HUES6 (cell line): ENCODE data around the gene EGLN2.

Experiments
- H3K27ac ChIP-seq: 2 replicates; pipeline ENCODE4 v1.7.0; 2013; ENCODE audit warnings: low read depth, mild to moderate bottlenecking, low read length, inconsistent platforms
- H3K27me3 ChIP-seq: 2 replicates; pipeline ENCODE4 v1.6.1; 2013; ENCODE audit warnings: low read length; ENCODE audit not compliant: control insufficient read depth, insufficient read depth
- H3K36me3 ChIP-seq: 2 replicates; pipeline ENCODE4 v1.6.1; 2013; ENCODE audit warnings: low read length; ENCODE audit not compliant: control insufficient read depth, insufficient read depth
- H3K4me1 ChIP-seq: 2 replicates; pipeline ENCODE4 v1.6.1; 2013; ENCODE audit warnings: low read length; ENCODE audit not compliant: control insufficient read depth, insufficient read depth
- H3K4me3 ChIP-seq: 2 replicates; pipeline ENCODE4 v1.5.1; 2013; ENCODE audit warnings: low read depth, low read length
- H3K9ac ChIP-seq: one replicate; pipeline ENCODE4 v1.6.1; 2013; ENCODE audit warnings: mild to moderate bottlenecking, low read length
- H3K9me3 ChIP-seq: 2 replicates; pipeline ENCODE4 v1.6.1; 2013; ENCODE audit warnings: low read depth, low read length; ENCODE audit not compliant: control insufficient read depth, insufficient read depth

The EGLN2 gene

DNA sequence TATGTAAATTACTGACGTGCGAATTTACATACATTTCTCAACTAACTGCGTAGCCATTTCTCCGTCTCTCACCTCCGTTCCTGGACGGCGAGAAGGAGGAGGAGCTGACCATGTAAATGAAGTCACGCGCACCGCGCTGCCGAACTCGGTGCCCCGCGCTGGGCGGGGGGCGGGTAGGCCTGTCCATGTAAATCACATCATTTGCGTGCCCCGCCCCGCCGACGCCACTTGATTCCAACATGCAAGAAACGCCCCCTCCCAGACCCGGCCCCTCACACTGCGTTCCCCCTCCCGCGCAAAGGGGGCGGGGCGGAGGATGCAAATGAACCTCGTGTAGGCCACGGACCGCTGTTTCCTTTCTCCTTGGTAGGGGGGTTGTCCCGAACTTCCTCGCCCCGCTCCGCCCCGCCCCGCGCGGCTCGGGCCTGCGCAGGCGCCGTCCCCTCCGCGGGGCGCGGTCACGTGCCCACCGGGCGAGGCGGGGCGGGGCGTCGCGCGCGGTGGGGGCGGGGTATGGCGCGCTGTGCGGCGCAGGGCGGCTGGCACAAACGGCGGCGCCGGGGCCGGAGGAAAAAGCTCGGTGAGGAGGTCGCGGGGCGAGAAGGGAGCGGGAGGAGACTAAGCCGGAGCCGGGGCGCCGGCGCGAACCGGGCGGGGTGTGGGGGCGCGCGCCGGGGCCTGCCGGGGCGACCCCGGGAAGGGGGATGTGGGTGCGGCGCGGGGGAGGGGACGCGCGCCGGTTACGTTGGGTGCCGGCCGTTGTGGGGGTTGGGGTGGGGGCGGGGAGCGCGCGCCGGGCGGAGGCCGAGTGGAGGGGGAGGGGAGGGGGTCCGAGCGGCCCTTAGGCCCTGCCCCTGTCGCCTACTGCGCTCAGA is at the start of gene EGLN2:
TSS of gene EGLN2 (plus strand) at position 509 of the 875 bp plus-strand sequence. CDS start 1,382 bp downstream, outside the sequence.
- no peaks in the 10 kb centered on the region for H3K27me3 ChIP-seq
- peaks cover 39% of the 10 kb centered on the region for H3K4me1 ChIP-seq
- H3K9ac ChIP-seq: peak within 1 kb of the TSS; percentile 94
- H3K9me3 ChIP-seq: no peaks in the 10 kb centered on the region
- peak within 1 kb of the TSS; percentile 91 for H3K4me3 ChIP-seq
- peaks cover 33% of the 10 kb centered on the region for H3K36me3 ChIP-seq
- peak within 1 kb of the TSS; percentile 94 for H3K27ac ChIP-seq

DNA sequence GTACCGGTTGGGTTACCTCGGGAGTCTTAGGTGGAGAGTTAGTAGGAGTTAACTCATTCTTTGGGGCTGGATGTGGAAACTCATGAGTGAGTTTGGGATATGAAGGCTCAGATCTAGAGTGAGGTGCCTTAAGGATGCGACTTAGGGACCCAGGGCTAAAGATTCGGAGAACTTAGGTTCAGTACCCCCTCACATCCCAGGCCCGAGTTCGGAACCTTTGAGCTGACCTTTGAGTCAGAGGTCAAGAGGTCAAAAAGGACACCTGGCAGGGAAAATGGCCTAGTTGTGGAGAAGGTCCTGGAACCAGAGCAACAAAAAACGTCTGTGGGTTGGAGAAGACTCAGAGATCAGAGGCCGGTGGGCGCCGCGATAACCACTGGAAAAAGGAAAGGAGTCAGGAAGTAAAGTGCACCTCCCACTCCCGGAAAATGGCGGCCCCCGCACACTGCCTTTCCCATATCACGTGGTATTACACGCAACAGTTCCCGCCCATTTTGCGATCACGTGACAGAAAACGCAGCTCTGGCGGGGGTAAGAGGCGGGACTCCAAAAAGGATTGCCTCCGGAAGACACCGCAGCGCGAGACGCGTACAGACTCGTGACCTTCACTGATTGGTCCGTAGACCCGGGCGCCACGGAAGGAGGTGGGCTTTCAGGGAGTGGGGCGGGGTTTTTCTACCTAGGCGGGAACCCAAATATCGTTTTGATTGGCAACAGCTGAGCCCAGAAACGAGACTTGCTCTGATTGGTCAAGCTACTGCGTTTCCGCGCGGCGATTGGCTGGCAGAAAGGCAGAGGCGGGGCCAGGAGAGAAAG is 48.7 kb upstream of the EGLN2 start, which contains the start of gene ACTMAP:
TSS of gene ACTMAP (minus strand) at position 420 of the 816 bp plus-strand sequence. CDS start 674 bp downstream, outside the sequence.
- H3K9me3 ChIP-seq: no peaks in the 10 kb centered on the region
- peak within 1 kb of the TSS; percentile 98 for H3K9ac ChIP-seq
- H3K4me3 ChIP-seq: peak within 1 kb of the TSS; percentile 93
- peak within 1 kb of the TSS; percentile 97 for H3K27ac ChIP-seq
- peaks cover 24% of the 10 kb centered on the region for H3K4me1 ChIP-seq
- H3K27me3 ChIP-seq: no peaks in the 10 kb centered on the region
- H3K36me3 ChIP-seq: peaks cover 25% of the 10 kb centered on the region

DNA sequence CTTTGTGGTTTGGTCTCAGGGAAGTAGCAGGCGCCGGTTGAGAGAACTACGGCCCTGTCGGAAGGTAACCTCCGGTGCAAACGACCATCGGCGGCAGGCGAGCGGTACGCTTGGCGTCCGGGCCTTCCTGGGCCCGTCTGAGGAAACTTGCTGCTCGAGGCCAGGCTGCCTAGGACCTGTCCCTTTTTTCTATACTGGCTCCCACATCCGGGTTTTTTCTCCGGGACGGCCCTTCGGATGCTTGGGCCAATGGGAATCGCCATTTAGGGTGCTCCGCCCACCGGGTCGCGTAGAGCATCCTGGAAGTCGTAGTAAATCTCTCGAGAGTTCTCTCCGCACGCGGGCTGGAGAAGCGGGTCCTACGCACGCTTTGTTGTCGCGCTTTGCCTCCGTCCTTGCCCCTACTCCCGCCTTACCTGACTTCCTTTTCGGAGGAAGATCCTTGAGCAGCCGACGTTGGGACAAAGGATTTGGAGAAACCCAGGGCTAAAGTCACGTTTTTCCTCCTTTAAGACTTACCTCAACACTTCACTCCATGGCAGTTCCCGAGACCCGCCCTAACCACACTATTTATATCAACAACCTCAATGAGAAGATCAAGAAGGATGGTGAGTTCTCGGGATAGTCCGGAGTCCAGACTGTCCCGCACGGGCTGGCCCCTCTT is 48.0 kb upstream of the EGLN2 start, which contains the start of gene SNRPA:
TSS of gene SNRPA (plus strand) at position 330 of the 664 bp plus-strand sequence. CDS start at position 536, 206 bp downstream.
- H3K27me3 ChIP-seq: no peaks in the 10 kb centered on the region
- H3K9me3 ChIP-seq: no peaks in the 10 kb centered on the region
- H3K9ac ChIP-seq: peak within 1 kb of the TSS; percentile 98
- peaks cover 32% of the 10 kb centered on the region for H3K36me3 ChIP-seq
- peak within 1 kb of the TSS; percentile 97 for H3K27ac ChIP-seq
- H3K4me1 ChIP-seq: peaks cover 22% of the 10 kb centered on the region
- peak within 1 kb of the TSS; percentile 93 for H3K4me3 ChIP-seq

DNA sequence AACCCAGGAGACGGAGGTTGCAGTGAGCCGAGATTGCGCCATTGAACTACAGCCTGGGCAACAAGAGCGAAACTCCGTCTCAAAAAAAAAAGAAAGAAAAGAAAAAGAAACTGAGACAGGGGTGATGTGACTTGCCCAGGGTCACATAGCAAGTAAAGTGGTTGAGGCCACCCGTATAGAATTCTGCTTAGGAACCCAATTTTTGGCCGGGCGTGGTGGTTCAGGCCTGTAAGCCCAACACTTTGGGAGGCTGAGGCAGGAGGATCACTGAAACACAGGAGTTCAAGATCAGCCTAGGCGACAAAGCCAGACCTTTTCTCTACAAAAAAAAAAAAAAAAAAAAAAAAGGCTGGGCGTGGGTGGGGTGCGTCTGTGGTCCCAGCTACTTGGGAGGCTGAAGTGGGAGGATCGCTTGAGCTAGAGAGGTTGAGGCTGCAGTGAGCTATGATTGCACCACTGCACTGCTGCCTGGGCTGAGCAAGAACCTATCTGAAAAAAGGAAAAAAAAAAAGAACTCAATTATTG is 46.7 kb upstream of the EGLN2 start:
- H3K9ac ChIP-seq: peak overlapping the region; percentile 98
- H3K4me3 ChIP-seq: peak overlapping the region; percentile 93
- H3K9me3 ChIP-seq: no peaks in the 10 kb centered on the region
- peaks cover 46% of the 10 kb centered on the region for H3K36me3 ChIP-seq
- H3K4me1 ChIP-seq: peaks cover 22% of the 10 kb centered on the region
- H3K27ac ChIP-seq: peak overlapping the region; percentile 97; the same call in 1 of the 2 replicates
- H3K27me3 ChIP-seq: no peaks in the 10 kb centered on the region

DNA sequence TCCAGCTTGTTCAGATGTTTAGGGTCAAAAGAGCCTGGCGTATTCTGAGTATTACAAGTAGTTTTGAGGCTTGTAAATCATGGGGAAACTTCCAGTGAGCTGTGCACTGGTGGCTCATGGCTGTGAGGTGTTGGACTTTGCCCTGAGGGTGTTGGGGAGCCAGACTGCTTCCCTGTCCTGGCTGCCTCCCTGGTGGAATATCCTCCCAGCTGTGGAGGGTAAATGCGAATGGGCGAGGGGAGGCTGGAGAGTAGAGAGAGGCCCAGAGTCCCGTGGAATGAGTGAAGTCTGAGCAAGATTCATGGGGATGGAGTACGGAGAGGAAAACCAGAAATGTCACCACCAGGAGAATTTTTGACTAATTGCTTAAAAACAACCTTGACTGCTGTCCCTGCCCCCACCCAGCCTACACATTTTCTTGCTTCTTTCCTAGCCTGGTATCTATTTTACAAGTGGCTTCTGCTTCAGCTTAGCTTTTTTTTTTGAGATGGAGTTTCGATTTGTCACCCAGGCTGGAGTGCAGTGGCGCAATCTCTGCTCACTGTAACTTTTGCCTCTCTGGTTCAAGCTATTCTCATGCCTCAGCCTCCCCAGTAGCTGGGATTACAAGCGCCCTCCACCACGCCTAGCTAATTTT is 44.3 kb upstream of the EGLN2 start:
- no peak overlapping the region for H3K27ac ChIP-seq
- H3K4me1 ChIP-seq: peaks cover 15% of the 10 kb centered on the region
- H3K4me3 ChIP-seq: 0 out of 2 replicates have a peak overlapping the region, but pooled peaks have one; percentile 22
- peak overlapping the region; percentile 23 for H3K9ac ChIP-seq
- H3K9me3 ChIP-seq: no peaks in the 10 kb centered on the region
- no peaks in the 10 kb centered on the region for H3K27me3 ChIP-seq
- peaks cover 67% of the 10 kb centered on the region for H3K36me3 ChIP-seq

DNA sequence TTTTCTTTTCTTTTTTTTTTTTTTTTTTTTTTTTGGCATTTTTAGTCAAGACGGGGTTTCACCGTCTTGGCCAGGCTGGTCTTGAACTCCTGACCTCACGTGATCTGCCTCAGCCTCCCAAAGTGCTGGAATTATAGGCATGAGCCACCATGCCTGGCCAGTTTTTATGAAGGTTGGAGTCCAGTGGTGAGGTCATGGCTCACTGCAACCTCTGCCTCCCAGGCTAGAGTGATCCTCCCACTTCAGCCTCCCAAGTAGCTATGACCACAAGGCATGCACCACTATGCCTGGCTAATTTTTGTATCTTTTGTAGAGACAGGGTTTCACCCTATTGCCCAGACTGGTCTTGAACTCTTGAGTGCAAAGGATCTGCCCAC is 43.8 kb upstream of the EGLN2 start:
- H3K36me3 ChIP-seq: peaks cover 72% of the 10 kb centered on the region

DNA sequence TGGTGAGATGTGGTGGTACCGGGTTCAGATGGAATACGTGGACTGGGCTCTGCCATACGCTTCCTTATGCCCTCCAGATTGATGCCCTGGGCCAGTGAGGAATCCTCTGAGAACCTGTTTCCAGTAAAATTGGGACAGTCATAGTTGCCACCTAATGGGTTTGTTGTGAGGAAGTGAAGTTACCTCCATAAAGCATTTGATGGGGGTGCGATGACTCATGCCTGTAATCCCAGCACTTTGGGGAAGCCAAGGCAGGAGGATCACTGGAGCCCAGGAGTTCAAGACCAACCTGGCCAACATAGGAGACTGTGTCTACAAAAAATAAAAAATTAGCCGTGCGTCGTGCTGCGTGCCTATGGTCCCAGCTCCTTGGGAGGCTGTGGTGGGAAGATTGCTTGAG is 43.2 kb upstream of the EGLN2 start:
- Histone ChIP-seq H3K27ac (no peak overlapping the region), H3K27me3 (no peaks in the 10 kb centered on the region), H3K9ac (no peak overlapping the region), H3K36me3 (peaks cover 77% of the 10 kb centered on the region), H3K4me3 (no peak overlapping the region), H3K4me1 (peaks cover 12% of the 10 kb centered on the region; the same call in 1 of the 2 replicates), H3K9me3 (no peaks in the 10 kb centered on the region)

More for the DNA sequence above, 43.8 kb upstream of the EGLN2 start:
- Histone ChIP-seq H3K27ac (no peak overlapping the region), H3K9ac (no peak overlapping the region), H3K9me3 (no peaks in the 10 kb centered on the region), H3K4me1 (peaks cover 12% of the 10 kb centered on the region; the same call in 1 of the 2 replicates), H3K4me3 (no peak overlapping the region), H3K27me3 (no peaks in the 10 kb centered on the region)

DNA sequence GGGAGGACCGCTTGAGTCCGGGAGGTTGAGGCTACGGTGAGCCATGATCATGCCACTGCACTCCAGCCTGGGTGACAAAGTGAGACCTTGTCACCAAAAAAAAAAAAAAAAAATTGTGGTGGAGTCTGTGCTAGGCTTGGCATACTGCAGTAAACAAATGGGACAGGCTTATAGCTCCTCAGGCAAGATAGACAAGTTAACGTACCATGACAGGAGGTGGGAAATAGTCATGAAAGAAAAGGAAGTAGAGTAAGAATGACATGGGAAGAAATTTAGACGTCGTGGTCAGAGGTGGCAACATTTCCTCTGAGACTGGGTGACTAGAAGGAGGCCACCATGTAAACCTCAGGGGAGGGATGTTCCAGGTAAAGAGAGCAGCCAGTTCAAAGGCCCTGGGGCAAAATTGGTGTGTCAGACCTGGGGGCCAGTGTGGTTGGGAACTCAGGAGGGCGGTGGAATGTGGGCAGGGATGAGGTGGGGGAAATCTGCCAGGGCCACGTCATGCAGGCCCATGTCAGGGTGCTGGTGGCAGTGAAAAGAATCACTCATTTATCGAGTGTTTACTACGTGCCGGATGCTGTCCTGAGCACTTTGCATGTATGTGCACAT is 42.4 kb upstream of the EGLN2 start:
- Histone ChIP-seq H3K9ac (no peak overlapping the region), H3K4me3 (no peak overlapping the region), H3K27ac (no peak overlapping the region), H3K4me1 (peaks cover 12% of the 10 kb centered on the region; the same call in 1 of the 2 replicates), H3K27me3 (no peaks in the 10 kb centered on the region), H3K9me3 (no peaks in the 10 kb centered on the region), H3K36me3 (peaks cover 82% of the 10 kb centered on the region)

DNA sequence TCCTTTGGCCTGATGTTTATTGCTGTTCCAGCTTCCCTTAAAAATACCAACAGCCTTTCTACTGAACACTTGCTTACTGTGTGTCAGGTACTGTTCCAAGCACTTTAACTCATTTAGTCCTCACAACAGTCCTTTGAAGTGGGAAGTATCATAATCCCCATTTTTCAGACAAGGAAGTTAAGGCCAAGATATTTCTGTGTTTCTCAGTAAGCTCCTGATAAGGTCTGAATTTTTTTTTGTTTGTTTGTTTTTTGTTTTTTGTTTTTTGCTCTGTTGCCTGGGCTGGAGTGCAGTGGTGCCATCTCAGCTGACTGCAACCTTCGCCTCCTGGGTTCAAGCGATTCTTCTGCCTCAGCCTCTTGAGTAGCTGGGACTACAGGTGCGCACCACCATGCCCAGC is 40.5 kb upstream of the EGLN2 start:
- Histone ChIP-seq H3K9me3 (no peaks in the 10 kb centered on the region), H3K9ac (no peak overlapping the region), H3K4me1 (peaks cover 8% of the 10 kb centered on the region; the same call in 1 of the 2 replicates), H3K4me3 (no peak overlapping the region), H3K36me3 (peaks cover 92% of the 10 kb centered on the region), H3K27me3 (no peaks in the 10 kb centered on the region), H3K27ac (no peak overlapping the region)
